ENCODE measurements around the gene CTNND2. TPM values are rescaled to one million over a fixed set of nuclear protein-coding genes. Genes with fewer than 3 reads are reported as not detected.

Gene CTNND2
- total RNA-seq, 1 experiment from 2014 or later = not detected

DNA sequence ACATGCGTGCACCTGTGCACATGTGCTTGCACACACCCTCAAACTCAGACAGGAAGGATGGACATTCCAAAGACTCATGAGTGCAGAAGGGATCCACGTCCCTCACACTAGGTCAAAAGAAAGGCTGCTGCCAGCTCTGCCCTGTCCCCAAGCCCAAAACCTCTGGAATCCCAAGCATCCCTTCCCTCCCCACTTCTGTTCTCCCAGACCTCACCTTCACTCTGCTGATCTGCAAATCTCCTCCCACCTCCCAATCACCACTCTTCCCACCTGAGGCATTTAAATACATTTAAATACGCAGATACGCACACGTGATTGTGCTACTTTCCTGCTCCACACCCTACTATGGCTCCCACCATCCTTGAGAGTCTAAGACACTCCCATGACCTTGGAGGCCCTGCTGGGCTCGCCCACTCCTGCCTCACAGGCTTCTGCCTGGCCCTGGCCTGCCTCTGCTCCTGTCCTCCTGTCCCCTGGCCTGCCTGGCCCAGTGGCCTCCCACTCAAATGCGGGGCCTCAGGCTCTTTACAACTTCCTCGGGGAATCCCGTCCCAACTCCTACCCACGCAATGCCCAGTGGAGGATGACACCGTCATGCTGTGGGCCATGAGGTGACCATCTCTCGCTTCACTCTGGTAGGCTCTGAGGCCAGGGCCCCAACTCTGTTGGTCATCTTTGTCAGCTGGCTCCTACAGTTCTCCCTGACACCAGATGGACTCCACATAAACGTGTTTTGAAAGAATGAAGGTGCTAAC lies 664.8 kb downstream of the CTNND2 start:
- BruUV-seq (replicated peaks) = no TSS peak
- Histone ChIP-seq H3K4me3 (ENCODE audit: low read depth, low read length, poor library complexity, severe bottlenecking) (no peak overlapping the region), H3K27me3 (replicated peaks; ENCODE audit: insufficient read depth, low read depth, low read length, poor library complexity) (no peaks in the 10 kb centered on the region), H3K9me3 (ENCODE audit: low read depth, low read length, poor library complexity, severe bottlenecking) (peaks cover 4% of the 10 kb centered on the region), H3K27ac (ENCODE audit: low read depth, low read length, poor library complexity, severe bottlenecking) (no peak overlapping the region), H3K4me1 (ENCODE audit: insufficient read depth, low read length, poor library complexity, severe bottlenecking) (no peaks in the 10 kb centered on the region), H3K36me3 (ENCODE audit: insufficient read depth, low read length, poor library complexity, severe bottlenecking) (no peaks in the 10 kb centered on the region)
- DNase-seq (ENCODE audit: low spot score) = no peak
- no peak for TF ChIP-seq EZH2 (IDR thresholded peaks at IDR 0.05; ENCODE audit: borderline replicate concordance, low read depth, low read length, poor library complexity, severe bottlenecking)
- TF ChIP-seq, protein P1, sequence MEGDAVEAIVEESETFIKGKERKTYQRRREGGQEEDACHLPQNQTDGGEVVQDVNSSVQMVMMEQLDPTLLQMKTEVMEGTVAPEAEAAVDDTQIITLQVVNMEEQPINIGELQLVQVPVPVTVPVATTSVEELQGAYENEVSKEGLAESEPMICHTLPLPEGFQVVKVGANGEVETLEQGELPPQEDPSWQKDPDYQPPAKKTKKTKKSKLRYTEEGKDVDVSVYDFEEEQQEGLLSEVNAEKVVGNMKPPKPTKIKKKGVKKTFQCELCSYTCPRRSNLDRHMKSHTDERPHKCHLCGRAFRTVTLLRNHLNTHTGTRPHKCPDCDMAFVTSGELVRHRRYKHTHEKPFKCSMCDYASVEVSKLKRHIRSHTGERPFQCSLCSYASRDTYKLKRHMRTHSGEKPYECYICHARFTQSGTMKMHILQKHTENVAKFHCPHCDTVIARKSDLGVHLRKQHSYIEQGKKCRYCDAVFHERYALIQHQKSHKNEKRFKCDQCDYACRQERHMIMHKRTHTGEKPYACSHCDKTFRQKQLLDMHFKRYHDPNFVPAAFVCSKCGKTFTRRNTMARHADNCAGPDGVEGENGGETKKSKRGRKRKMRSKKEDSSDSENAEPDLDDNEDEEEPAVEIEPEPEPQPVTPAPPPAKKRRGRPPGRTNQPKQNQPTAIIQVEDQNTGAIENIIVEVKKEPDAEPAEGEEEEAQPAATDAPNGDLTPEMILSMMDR (conservative IDR thresholded peaks at IDR 0.05; ENCODE audit: low read depth, low read length) = no peak
- intact Hi-C loops (cut with micrococcal nuclease; ENCODE audit: unreplicated experiment) = no loop called here
- POLR2A ChIA-PET (ENCODE audit: low non-redundant PET) = no interaction called here
- CTCF ChIA-PET = no interaction called here

DNA sequence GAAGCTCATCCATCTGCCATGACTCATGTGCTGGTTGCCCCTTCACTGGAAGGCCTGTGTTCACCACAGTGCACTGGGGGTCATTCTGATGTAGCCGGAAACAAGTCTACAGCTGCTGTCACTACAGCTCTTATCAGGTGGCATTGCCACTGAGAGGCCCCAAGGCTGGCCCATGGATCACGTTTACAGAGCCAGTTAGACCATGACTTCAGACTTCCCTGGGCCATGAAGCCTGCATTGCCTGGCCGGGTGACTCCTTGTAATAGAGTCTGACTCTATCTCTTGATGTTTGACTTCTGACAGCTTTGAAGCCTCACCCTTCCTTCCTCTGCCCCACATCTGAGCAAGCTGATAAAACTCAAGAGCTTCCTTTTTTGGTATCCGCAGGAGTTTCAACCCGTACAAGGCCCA lies 669.7 kb downstream of the CTNND2 start:
- intact Hi-C loops (cut with micrococcal nuclease; ENCODE audit: unreplicated experiment) = no loop called here
- no peak overlapping the region for H3K27ac ChIP-seq (ENCODE audit: low read depth, low read length, poor library complexity, severe bottlenecking)

DNA sequence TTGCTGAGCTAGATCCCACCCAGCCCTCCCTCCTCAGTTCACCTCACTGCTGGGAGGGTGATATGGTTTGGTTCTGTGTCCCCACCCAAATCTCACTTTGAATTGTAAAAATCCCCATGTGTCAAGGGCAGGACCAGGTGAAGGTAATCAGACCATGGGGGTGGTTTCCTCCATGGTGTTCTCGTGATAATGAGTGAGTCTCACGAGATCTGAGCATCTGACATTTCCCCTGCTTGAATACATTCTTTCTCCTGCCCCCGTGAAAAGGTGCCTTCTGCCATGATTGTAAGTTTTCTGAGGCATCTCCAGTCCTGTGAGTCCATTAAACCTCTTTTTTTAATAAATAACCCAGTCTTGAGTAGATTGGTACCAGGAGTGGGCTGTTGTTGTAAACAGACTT lies 673.4 kb downstream of the CTNND2 start:
- TF ChIP-seq, protein P1 (conservative IDR thresholded peaks at IDR 0.05; ENCODE audit: low read depth, low read length) = no peak
- TF ChIP-seq EZH2 (IDR thresholded peaks at IDR 0.05; ENCODE audit: borderline replicate concordance, low read depth, low read length, poor library complexity, severe bottlenecking) = no peak
- no peaks in the 10 kb centered on the region for H3K36me3 ChIP-seq (ENCODE audit: insufficient read depth, low read length, poor library complexity, severe bottlenecking)
- ChIA-PET CTCF (no interaction called here), POLR2A (ENCODE audit: low non-redundant PET) (no interaction called here)
- H3K27me3 ChIP-seq (replicated peaks; ENCODE audit: insufficient read depth, low read depth, low read length, poor library complexity) = no peaks in the 10 kb centered on the region
- no peak overlapping the region for H3K27ac ChIP-seq (ENCODE audit: low read depth, low read length, poor library complexity, severe bottlenecking)
- BruUV-seq (replicated peaks) = no TSS peak
- no peak overlapping the region for H3K4me3 ChIP-seq (ENCODE audit: low read depth, low read length, poor library complexity, severe bottlenecking)
- no peak for DNase-seq (ENCODE audit: low spot score)
- intact Hi-C loops (cut with micrococcal nuclease; ENCODE audit: unreplicated experiment) = no loop called here
- H3K9me3 ChIP-seq (ENCODE audit: low read depth, low read length, poor library complexity, severe bottlenecking) = no peaks in the 10 kb centered on the region
- no peaks in the 10 kb centered on the region for H3K4me1 ChIP-seq (ENCODE audit: insufficient read depth, low read length, poor library complexity, severe bottlenecking)

More for the DNA sequence above, 669.7 kb downstream of the CTNND2 start:
- no peak for DNase-seq (ENCODE audit: low spot score)
- TF ChIP-seq, protein P1 (conservative IDR thresholded peaks at IDR 0.05; ENCODE audit: low read depth, low read length) = no peak
- TF ChIP-seq EZH2 (IDR thresholded peaks at IDR 0.05; ENCODE audit: borderline replicate concordance, low read depth, low read length, poor library complexity, severe bottlenecking) = no peak
- no peaks in the 10 kb centered on the region for H3K4me1 ChIP-seq (ENCODE audit: insufficient read depth, low read length, poor library complexity, severe bottlenecking)
- no TSS peak for BruUV-seq (replicated peaks)
- POLR2A ChIA-PET (ENCODE audit: low non-redundant PET) = no interaction called here
- CTCF ChIA-PET = no interaction called here
- H3K27me3 ChIP-seq (replicated peaks; ENCODE audit: insufficient read depth, low read depth, low read length, poor library complexity) = no peaks in the 10 kb centered on the region
- no peak overlapping the region for H3K4me3 ChIP-seq (ENCODE audit: low read depth, low read length, poor library complexity, severe bottlenecking)
- no peaks in the 10 kb centered on the region for H3K9me3 ChIP-seq (ENCODE audit: low read depth, low read length, poor library complexity, severe bottlenecking)
- H3K36me3 ChIP-seq (ENCODE audit: insufficient read depth, low read length, poor library complexity, severe bottlenecking) = no peaks in the 10 kb centered on the region

Data from A673 (cell line).